ENCODE data around the gene SP6.

Gene SP6

GRCh38 chr17:47879776-47880454 is 29.0 kb upstream of the SP6 start:
- DNase-seq (ENCODE audit: low read depth in 2 of 2) = no peak

GRCh38 chr17:47879028-47879585 is 28.1 kb upstream of the SP6 start:
- no peak for DNase-seq (ENCODE audit: low read depth in 2 of 2)

GRCh38 chr17:47878203-47879027 is 27.5 kb upstream of the SP6 start:
- DNase-seq (ENCODE audit: low read depth in 2 of 2) = no peak

GRCh38 chr17:47877368-47878034 is 26.5 kb upstream of the SP6 start:
- no peak for DNase-seq (ENCODE audit: low read depth in 2 of 2)

GRCh38 chr17:47875011-47875985 is 24.3 kb upstream of the SP6 start:
- no peak for DNase-seq (ENCODE audit: low read depth in 2 of 2)

- DNase-seq (ENCODE audit: low read depth in 2 of 2) = no peak
These were observed 22.5 kb upstream of the SP6 start for GRCh38 chr17:47873200-47874090.

GRCh38 chr17:47872651-47873161 is 21.7 kb upstream of the SP6 start:
- DNase-seq (ENCODE audit: low read depth in 2 of 2) = no peak

GRCh38 chr17:47872019-47872650 is 21.2 kb upstream of the SP6 start:
- DNase-seq (ENCODE audit: low read depth in 2 of 2) = no peak

- DNase-seq (ENCODE audit: low read depth in 2 of 2) = no peak
These were observed 20.1 kb upstream of the SP6 start for GRCh38 chr17:47871048-47871447.

- DNase-seq (ENCODE audit: low read depth in 2 of 2) = no peak
These were observed 19.1 kb upstream of the SP6 start for GRCh38 chr17:47870056-47870455.

GRCh38 chr17:47869114-47869513 is 18.2 kb upstream of the SP6 start:
- no peak for DNase-seq (ENCODE audit: low read depth in 2 of 2)

- no peak for DNase-seq (ENCODE audit: low read depth in 2 of 2)
These were observed 17.0 kb upstream of the SP6 start for GRCh38 chr17:47867813-47868533.

GRCh38 chr17:47866941-47867340 is 16.0 kb upstream of the SP6 start:
- no peak for DNase-seq (ENCODE audit: low read depth in 2 of 2)

- no peak for DNase-seq (ENCODE audit: low read depth in 2 of 2)
These were observed 13.8 kb upstream of the SP6 start for GRCh38 chr17:47864791-47865216.

GRCh38 chr17:47862621-47863440 is 11.9 kb upstream of the SP6 start:
- DNase-seq (ENCODE audit: low read depth in 2 of 2) = no peak

GRCh38 chr17:47860386-47860785 is 9.4 kb upstream of the SP6 start:
- DNase-seq (ENCODE audit: low read depth in 2 of 2) = no peak

GRCh38 chr17:47857551-47858455 is 6.8 kb upstream of the SP6 start:
- no peak for DNase-seq (ENCODE audit: low read depth in 2 of 2)

All from stimulated activated CD4-positive, alpha-beta T cell treated with anti-CD3 and anti-CD28 coated beads, Interleukin-12 subunit alpha, Interleukin-12 subunit beta, amount 100 ng/mL, for 24 hours (primary cell).